HCEC 1CT (cell line): ENCODE measurements around the gene EPDR1.

Experiments used
- DNase-seq: peaks from one replicate; pipeline ENCODE4 v3.0.0-alpha.2; 2017

Gene EPDR1

GRCh38 chr7:37984750-37985390, 64.4 kb downstream of the EPDR1 start:
- DNase-seq, result no peak

DNA sequence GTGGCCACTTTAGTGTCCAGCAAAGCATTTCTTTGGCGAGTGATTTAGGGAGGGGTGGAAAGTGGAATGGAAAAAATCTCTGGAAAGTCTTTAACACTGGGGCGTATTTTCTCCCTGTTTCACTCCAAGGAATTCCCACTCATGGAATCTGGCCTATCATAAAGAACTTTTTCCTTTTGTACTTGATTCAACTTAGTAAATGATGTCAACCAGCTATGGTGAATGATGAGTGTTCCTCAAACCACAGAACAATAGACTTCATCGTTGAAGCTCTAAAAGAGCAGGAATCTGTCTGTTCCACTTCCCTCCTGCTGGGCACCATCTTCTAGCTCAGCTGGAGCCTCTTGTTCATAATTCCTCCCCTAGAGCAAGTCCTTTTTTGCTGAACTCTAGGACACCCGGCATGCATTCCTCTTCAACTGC, 66.5 kb downstream of the EPDR1 start:
- no peak for DNase-seq

GRCh38 chr7:37987732-37988131, 67.3 kb downstream of the EPDR1 start:
- DNase-seq, result no peak

GRCh38 chr7:37988721-37989650, 68.5 kb downstream of the EPDR1 start:
- DNase-seq, result no peak

DNA sequence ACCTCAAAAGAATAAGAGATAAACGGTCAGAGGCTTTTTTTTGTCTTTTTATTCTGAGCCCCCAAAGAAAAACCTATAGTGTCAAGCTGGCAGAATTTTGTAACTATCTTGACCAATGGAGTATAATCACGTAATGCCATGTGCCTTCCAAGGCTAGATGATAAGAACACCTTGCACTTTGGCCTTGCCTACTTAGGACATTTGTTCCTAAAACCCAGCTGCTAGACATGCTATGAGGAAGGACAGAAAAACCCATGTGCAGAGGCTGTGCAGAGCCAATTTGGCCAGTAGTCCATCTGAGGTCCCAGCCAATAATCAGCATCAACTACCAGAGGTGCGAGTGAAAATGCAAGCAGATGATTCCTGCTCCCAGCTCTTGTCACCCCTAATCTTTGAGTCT, 69.9 kb downstream of the EPDR1 start:
- DNase-seq, result no peak

DNA sequence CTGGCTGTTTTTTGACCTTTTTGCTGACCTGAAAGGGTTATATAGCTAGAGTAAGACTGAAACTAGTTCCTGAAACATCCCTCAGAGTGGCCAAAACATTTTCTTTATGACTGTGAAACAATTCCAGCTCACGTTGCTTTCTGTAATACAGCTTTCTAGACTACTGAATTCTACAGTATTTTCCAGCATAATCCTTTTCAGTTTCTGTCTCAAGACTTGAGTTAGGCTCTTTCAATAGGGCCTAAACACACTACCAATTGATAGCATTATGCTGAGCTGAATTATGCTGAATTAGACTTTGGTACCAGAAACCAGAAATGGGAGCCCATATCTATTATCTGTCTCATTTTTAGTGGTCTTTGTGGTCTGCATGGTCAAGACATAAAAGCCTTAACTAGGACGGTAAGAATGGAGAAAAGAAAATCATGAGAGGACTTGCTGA, 72.6 kb downstream of the EPDR1 start:
- no peak for DNase-seq

GRCh38 chr7:37999673-38000072, 79.2 kb downstream of the EPDR1 start:
- DNase-seq, result no peak

- DNase-seq, result no peak
These were observed 79.8 kb downstream of the EPDR1 start for GRCh38 chr7:38000272-38000671.
